HepG2 (cell line): Measurements from ENCODE around the gene KIAA1217. TPM values are rescaled to one million over a fixed set of nuclear protein-coding genes. Genes with fewer than 3 reads are reported as not detected.
A peak's percentile ranks its signal among the peaks of the same experiment; 100 is the strongest.

ENCODE experiments used
- ATF3 ChIP-seq: sonication (generic); formaldehyde crosslinking; IDR thresholded peaks from 2 replicates; pipeline ENCODE4 v1.4.0; 2020; ENCODE audit warnings: missing genetic modification reagents
- ATRX ChIP-seq: sonication (generic); formaldehyde crosslinking; IDR thresholded peaks from 2 replicates; pipeline ENCODE4 v1.4.0; 2020; ENCODE audit warnings: missing genetic modification reagents, borderline replicate concordance
- ELF1 ChIP-seq: sonication (generic); formaldehyde crosslinking; IDR thresholded peaks from 2 replicates; pipeline ENCODE4 v1.4.0; 2020; ENCODE audit warnings: missing genetic modification reagents
- FOXP1 ChIP-seq, 2 experiments: fragments of 450-650 bp in 1 of 2; IDR thresholded peaks; 2 replicates each; pipeline ENCODE4 v1.6.1; 2017 to 2018; ENCODE audit warnings: antibody characterized with exemption in 1 of 2
- HMG20A ChIP-seq: IDR thresholded peaks from 2 replicates; pipeline ENCODE4 v1.6.1; 2016; ENCODE audit warnings: borderline replicate concordance
- LBX2 ChIP-seq: sonication (generic); formaldehyde crosslinking; IDR thresholded peaks from 2 replicates; pipeline ENCODE4 v1.5.0; 2020; ENCODE audit warnings: missing genetic modification reagents, mild to moderate bottlenecking, borderline replicate concordance
- MED8 ChIP-seq: sonication (generic); formaldehyde crosslinking; IDR thresholded peaks from 2 replicates; pipeline ENCODE4 v1.8.1; 2023; ENCODE audit warnings: mild to moderate bottlenecking, missing genetic modification reagents; ENCODE audit not compliant: insufficient replicate concordance
- RARA ChIP-seq: IDR thresholded peaks from 2 replicates; pipeline ENCODE4 v1.6.1; 2016; ENCODE audit warnings: missing genetic modification reagents, missing compliant biosample characterization
- SRSF9 ChIP-seq: fragments of 200-400 bp; formaldehyde crosslinking; IDR thresholded peaks from 2 replicates; pipeline ENCODE4 v1.6.1; 2018; ENCODE audit warnings: borderline replicate concordance, mild to moderate bottlenecking, low read depth, low read length; ENCODE audit not compliant: insufficient read depth, poor library complexity, severe bottlenecking
- ZBTB43 ChIP-seq: sonication (generic); formaldehyde crosslinking; conservative IDR thresholded peaks from 2 replicates; pipeline ENCODE4 v1.4.0; 2020; ENCODE audit warnings: missing genetic modification reagents
- ZFP62 ChIP-seq: sonication (generic); formaldehyde crosslinking; IDR thresholded peaks from 2 replicates; pipeline ENCODE4 v1.4.0; 2020; ENCODE audit warnings: missing genetic modification reagents
- ZFP91 ChIP-seq: sonication (generic); formaldehyde crosslinking; IDR thresholded peaks from 2 replicates; pipeline ENCODE4 v1.9.0; 2022; ENCODE audit warnings: missing genetic modification reagents, mild to moderate bottlenecking, borderline replicate concordance
- ZIK1 ChIP-seq: sonication (generic); formaldehyde crosslinking; IDR thresholded peaks from 2 replicates; pipeline ENCODE4 v1.5.0; 2020; ENCODE audit warnings: mild to moderate bottlenecking, low read depth, missing genetic modification reagents, borderline replicate concordance
- ZNF160 ChIP-seq: sonication (generic); formaldehyde crosslinking; IDR thresholded peaks from 2 replicates; pipeline ENCODE4 v1.8.0; 2022; ENCODE audit warnings: mild to moderate bottlenecking, inconsistent platforms, missing genetic modification reagents
- ZNF580 ChIP-seq: IDR thresholded peaks from 2 replicates; pipeline ENCODE4 v1.6.1; 2016; ENCODE audit warnings: low read depth, borderline replicate concordance
- ZNF704 ChIP-seq: sonication (generic); formaldehyde crosslinking; IDR thresholded peaks from 2 replicates; pipeline ENCODE4 v1.8.1; 2023; ENCODE audit warnings: mild to moderate bottlenecking, inconsistent platforms, moderate library complexity, missing genetic modification reagents, borderline replicate concordance
- ZNF780A ChIP-seq: sonication (generic); formaldehyde crosslinking; IDR thresholded peaks from 2 replicates; pipeline ENCODE4 v1.8.0; 2022; ENCODE audit warnings: mild to moderate bottlenecking, missing genetic modification reagents, moderate library complexity
- polyA plus RNA-seq, 8 experiments: library from polyadenylated mRNA; depleted of rRNA in 3 of 8; stranded (reverse) in 7 of 8; unstranded in 1 of 8; fragments of >200 nt; fragmentation: Illumina TruSeq in 4 of 8; extraction: Trizol in 4 of 8; gene quantifications; 2 replicates each; pipeline versions ENCODE4 v1.2.1 to v1.2.3, GENCODE V29; 2011 to 2016; ENCODE audit warnings: low read depth in 4 of 8, missing spikeins in 1 of 8, mixed read lengths in 1 of 8; ENCODE audit not compliant: insufficient read depth in 1 of 8
- total RNA-seq, 5 experiments: library from RNA; depleted of rRNA; stranded (reverse); fragments of >200 nt; fragmentation: Illumina TruSeq; extraction: Trizol; gene quantifications; 2 replicates each; pipeline ENCODE4 v1.2.3, GENCODE V29; 2016; ENCODE audit warnings: low read depth in 1 of 5
- TF ChIP-seq, protein P1 (sequence below): sonication (generic); formaldehyde crosslinking; IDR thresholded peaks from 2 replicates; pipeline ENCODE4 v1.8.0; 2023; ENCODE audit warnings: mild to moderate bottlenecking, missing genetic modification reagents
- TF ChIP-seq, protein P2 (sequence below): sonication (generic); IDR thresholded peaks from 2 replicates; pipeline ENCODE4 v1.6.1; 2016; ENCODE audit warnings: low read depth, borderline replicate concordance
- TF ChIP-seq, protein P3 (sequence below): sonication (generic); formaldehyde crosslinking; IDR thresholded peaks from 2 replicates; pipeline ENCODE4 v1.4.0; 2020; ENCODE audit warnings: missing genetic modification reagents

Gene KIAA1217
- total and polyA plus RNA-seq, 2 of the 13 experiments (the other 11 are each of a cell fraction or from before 2014, with no cell fraction given) = 4.6 to 10.9 TPM

- TF ChIP-seq ZFP62 (CRISPR knock-in tag) (no peak), HMG20A (peak; percentile 90), ZNF704 (CRISPR knock-in tag) (no peak), ZFP91 (CRISPR knock-in tag) (0 out of 2 replicates have a peak, but pooled peaks have one; percentile 25), ATF3 (CRISPR knock-in tag) (no peak), ZIK1 (no peak), ZBTB43 (peak; percentile 91), MED8 (CRISPR knock-in tag) (no peak), ZNF580 (CRISPR knock-in tag) (0 out of 2 replicates have a peak, but pooled peaks have one; percentile 51), RARA (peak; percentile 87), ZNF160 (CRISPR knock-in tag) (no peak), ELF1 (CRISPR knock-in tag) (peak; percentile 13; the same call in 1 of the 2 replicates), ZNF780A (CRISPR knock-in tag) (no peak), LBX2 (CRISPR knock-in tag) (no peak), ATRX (CRISPR knock-in tag) (no peak), FOXP1 (IDR thresholded peaks at IDR 0.05) (peak; percentile 84), FOXP1 (CRISPR knock-in tag; IDR thresholded peaks at IDR 0.05) (peak; percentile 93), SRSF9 (no peak)
- TF ChIP-seq, protein P1, sequence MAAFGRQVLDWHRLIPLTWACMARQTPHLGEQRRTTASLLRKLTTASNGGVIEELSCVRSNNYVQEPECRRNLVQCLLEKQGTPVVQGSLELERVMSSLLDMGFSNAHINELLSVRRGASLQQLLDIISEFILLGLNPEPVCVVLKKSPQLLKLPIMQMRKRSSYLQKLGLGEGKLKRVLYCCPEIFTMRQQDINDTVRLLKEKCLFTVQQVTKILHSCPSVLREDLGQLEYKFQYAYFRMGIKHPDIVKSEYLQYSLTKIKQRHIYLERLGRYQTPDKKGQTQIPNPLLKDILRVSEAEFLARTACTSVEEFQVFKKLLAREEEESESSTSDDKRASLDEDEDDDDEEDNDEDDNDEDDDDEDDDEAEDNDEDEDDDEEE (CRISPR knock-in tag) = no peak
- TF ChIP-seq, protein P2, sequence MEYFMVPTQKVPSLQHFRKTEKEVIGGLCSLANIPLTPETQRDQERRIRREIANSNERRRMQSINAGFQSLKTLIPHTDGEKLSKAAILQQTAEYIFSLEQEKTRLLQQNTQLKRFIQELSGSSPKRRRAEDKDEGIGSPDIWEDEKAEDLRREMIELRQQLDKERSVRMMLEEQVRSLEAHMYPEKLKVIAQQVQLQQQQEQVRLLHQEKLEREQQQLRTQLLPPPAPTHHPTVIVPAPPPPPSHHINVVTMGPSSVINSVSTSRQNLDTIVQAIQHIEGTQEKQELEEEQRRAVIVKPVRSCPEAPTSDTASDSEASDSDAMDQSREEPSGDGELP = peak; percentile 32; the same call in 1 of the 2 replicates
- TF ChIP-seq, protein P3, sequence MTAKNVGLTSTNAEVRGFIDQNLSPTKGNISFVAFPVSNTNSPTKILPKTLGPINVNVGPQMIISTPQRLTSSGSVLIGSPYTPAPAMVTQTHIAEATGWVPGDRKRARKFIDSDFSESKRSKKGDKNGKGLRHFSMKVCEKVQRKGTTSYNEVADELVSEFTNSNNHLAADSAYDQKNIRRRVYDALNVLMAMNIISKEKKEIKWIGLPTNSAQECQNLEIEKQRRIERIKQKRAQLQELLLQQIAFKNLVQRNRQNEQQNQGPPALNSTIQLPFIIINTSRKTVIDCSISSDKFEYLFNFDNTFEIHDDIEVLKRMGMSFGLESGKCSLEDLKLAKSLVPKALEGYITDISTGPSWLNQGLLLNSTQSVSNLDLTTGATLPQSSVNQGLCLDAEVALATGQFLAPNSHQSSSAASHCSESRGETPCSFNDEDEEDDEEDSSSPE (CRISPR knock-in tag) = no peak
Measured at GRCh38 chr10:24541239-24541753, 332.4 kb downstream of the KIAA1217 start (continued).
